Stimulated activated CD8-positive, alpha-beta memory T cell treated with anti-CD3 and anti-CD28 coated beads, Interleukin-4, amount 100 ng/mL, for 24 hours (primary cell): ENCODE data around the gene FOXL1.
A peak's percentile ranks its signal among the peaks of the same experiment; 100 is the strongest.

Source experiments
- DNase-seq: peaks from one replicate; pipeline ENCODE4 v3.0.0-alpha.2; 2020; ENCODE audit warnings: low read depth

FOXL1 gene

DNA sequence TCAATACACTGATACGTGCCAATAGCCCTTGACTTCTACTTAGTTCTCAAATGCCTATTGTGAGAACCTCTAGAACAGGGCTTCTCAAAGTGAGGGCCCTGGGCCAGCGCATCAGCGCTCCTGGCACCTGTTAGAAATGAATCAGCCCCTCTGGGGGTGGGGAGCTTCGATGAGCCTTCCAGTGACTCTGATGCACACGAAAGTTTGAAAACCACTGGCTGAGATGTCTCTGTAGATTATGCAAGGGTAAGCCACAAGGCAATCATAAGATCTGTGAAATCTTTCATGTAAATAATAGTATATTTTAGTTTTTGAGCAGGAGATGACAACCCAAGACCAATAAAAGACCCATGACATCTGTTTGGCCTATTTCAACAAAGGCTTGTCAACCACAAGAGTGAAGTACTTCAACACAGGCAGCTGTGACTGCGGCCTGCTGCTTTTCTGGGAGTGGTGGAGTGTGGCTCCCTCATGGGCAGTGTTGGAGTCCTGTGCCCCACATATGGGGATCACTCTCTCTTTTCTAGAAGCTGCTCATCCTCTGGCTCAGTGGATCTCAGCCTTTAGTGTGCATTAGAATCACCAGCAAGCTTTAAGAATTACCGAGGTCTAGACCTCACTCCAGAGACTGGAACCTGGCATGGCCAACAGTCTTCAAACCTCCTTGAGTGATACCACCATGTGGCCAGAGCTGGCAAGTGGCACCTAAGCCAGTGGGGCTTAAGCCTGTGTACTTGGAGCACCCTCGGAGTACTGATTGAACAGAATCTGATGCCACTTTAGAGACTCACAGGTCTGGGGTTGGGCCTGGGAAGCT is 29.1 kb upstream of the FOXL1 start:
- DNase-seq = no peak

GRCh38 chr16:86549893-86550190 is 28.5 kb upstream of the FOXL1 start:
- no peak for DNase-seq

GRCh38 chr16:86550281-86550680 is 28.1 kb upstream of the FOXL1 start:
- no peak for DNase-seq

GRCh38 chr16:86553356-86553755 is 25.0 kb upstream of the FOXL1 start:
- no peak for DNase-seq

DNA sequence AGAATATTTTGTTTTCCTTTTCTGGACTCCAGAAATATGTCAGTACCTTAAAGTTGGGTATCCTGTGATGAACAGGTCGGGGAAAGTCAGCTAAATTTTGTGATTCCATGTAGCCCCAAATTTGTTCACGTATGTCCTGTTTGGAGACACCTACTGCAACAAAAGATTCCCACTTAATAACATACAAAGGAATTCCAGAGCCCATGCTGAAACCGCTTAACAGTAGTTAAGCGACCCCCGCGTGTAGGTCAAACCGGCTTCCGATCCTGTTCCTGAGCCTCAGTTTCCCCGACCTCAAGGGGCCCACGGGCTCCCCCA is 23.8 kb upstream of the FOXL1 start:
- DNase-seq = no peak

- DNase-seq = peak; percentile 94
These were observed 23.2 kb upstream of the FOXL1 start, which contains the start of gene MTHFSD for GRCh38 chr16:86554917-86555703. TSS of gene MTHFSD (minus strand) at chr16:86555235. CDS start at chr16:86555184, 51 bp downstream.

DNA sequence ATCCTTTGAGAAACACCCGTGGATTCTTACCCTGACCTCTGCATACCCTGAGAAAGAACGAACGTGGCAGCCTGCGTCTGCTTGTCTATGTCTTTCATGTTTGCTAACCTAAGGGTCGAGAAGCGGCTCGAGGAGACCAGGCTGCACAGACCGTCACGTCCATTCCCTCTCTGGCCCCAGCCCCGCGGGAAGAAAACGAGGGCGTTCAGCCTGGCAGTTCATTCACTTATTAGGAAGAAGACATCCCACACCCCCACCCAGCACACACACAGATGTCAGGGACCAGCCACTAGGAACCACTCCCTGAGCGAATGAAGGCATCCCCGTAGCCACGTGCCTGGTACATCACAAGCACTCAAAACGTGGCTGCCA is 22.7 kb upstream of the FOXL1 start:
- DNase-seq = no peak

GRCh38 chr16:86556576-86556975 is 21.8 kb upstream of the FOXL1 start:
- DNase-seq = no peak

DNA sequence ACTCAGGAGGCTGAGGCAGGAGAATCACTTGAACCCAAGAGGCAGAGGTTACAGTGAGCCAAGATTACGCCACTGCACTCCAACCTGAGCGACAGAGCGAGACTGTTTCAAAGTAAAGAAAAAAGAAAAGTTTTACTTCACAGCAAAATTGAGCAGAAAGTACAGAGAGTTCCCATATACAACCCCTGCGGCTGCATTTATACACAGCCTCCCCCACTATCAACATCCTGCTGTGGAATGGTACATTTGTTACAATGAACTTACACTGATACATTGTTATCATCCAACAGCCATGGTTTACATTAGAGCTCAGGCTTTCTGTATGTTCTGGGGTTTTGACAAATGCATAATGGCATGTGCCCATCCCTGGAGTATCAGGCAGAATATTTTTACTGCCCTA is 20.8 kb upstream of the FOXL1 start:
- DNase-seq = no peak

GRCh38 chr16:86558355-86559193 is 19.8 kb upstream of the FOXL1 start:
- no peak for DNase-seq

- no peak for DNase-seq
These were observed 18.5 kb upstream of the FOXL1 start for GRCh38 chr16:86559802-86560305.

- no peak for DNase-seq
These were observed 16.0 kb upstream of the FOXL1 start for GRCh38 chr16:86562356-86562755.

DNA sequence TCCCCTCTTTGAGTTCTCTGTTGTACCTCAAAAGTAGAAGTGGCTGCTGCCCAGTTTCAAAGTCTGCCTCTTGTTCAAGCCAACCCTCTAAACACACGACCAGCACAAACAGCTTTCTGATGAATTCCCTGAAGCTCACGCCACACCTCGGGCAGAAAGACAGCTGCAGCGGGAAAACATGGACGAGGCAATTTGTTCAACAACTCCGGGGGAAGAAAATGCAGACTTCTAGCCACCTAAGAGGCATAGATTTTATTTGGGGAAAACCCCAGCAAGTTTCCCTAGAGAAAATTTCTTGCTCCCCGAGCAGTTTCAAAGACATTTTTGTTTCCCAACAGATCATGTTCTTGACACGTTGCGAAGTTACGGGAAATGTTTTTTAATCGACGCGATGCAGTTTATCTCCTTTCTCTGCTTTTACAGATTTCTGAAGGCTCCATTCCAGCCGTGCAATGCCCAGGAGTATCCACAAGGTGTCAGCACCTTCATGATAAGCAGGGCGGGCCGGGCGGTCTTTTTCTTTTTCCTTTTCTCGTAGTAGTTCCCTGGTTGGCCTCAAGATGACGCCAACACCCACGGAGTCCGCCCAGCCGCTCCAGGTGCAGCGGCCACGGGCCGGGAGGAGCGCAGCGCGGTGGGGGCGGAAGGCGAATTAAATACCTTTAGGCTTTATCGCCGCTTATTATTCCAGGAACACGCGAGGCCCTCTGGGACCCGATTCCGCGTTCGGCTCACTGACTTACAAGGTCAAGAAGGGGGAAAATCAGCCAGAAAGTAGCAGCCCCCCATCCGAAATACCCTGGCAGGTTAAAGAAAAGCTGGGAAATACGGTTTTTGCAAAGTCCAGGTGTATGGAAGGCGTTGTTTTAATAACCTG is 14.6 kb upstream of the FOXL1 start:
- peak; percentile 70 for DNase-seq

GRCh38 chr16:86565181-86565631 is 13.1 kb upstream of the FOXL1 start:
- DNase-seq = no peak

DNA sequence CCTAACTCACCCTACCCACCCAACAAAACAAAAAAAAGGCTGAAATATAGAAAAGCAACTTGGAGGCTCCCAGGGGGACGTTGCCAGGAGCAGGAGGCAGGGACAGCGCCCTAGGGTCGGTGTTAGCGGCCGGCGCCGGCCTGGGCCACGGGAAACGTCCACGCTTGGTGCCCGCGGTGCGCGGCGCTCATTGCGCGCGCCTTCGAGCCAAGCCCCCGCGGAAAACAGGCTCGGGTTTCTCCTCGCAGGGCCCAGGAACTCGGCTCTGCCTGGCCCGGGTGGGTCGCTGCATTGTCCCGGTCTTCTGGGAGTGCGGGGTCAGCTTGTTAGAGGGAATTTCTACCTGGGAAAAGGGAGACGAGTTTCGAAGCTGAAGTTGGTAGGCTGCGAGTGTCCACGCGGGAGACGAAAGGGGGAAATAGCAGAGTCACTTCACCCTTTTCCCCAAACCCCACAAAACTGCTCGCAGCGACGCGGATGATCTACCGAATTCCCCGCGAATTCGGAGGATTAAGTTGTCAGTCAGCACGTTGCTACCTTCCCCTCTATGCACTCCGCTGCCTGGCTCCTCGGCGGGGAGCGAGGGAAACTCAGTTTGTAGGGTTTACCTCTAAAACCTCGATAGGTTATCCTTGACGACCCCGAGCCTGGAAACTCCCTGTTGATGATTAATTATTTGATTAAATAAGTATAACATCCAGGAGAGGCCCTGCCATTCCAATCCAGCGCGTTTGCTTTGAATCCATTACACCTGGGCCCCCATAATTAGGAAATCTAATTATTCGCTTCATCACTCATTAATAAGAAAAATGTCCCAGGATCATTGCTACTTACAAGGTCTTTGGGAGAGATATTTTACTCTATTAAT is 12.5 kb upstream of the FOXL1 start:
- DNase-seq = no peak

GRCh38 chr16:86566601-86566965 is 11.8 kb upstream of the FOXL1 start, which contains the start of gene FOXC2:
TSS of gene FOXC2 (plus strand) at chr16:86566829. CDS start at chr16:86567336, 507 bp downstream.
- DNase-seq = peak; percentile 40

GRCh38 chr16:86566966-86567700 is 11.2 kb upstream of the FOXL1 start:
- DNase-seq = no peak

DNA sequence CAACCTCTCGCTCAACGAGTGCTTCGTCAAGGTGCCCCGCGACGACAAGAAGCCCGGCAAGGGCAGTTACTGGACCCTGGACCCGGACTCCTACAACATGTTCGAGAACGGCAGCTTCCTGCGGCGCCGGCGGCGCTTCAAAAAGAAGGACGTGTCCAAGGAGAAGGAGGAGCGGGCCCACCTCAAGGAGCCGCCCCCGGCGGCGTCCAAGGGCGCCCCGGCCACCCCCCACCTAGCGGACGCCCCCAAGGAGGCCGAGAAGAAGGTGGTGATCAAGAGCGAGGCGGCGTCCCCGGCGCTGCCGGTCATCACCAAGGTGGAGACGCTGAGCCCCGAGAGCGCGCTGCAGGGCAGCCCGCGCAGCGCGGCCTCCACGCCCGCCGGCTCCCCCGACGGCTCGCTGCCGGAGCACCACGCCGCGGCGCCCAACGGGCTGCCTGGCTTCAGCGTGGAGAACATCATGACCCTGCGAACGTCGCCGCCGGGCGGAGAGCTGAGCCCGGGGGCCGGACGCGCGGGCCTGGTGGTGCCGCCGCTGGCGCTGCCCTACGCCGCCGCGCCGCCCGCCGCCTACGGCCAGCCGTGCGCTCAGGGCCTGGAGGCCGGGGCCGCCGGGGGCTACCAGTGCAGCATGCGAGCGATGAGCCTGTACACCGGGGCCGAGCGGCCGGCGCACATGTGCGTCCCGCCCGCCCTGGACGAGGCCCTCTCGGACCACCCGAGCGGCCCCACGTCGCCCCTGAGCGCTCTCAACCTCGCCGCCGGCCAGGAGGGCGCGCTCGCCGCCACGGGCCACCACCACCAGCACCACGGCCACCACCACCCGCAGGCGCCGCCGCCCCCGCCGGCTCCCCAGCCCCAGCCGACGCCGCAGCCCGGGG is 10.4 kb upstream of the FOXL1 start:
- no peak for DNase-seq
